AG09309 (cell line): ENCODE data around the gene CACTIN.

ENCODE experiments used
- DNase-seq: peaks from one replicate; pipeline ENCODE4 v3.0.0-alpha.2; 2010; ENCODE audit warnings: low read depth
- H3K4me3 ChIP-seq: 2 replicates; pipeline ENCODE4 v1.5.1; 2011; ENCODE audit warnings: mild to moderate bottlenecking, low read depth, low read length, moderate library complexity; ENCODE audit not compliant: control insufficient read depth
- CTCF ChIP-seq: IDR thresholded peaks from 2 replicates; pipeline ENCODE4 v1.5.1; 2011; ENCODE audit warnings: mild to moderate bottlenecking, low read depth, low read length, inconsistent platforms; ENCODE audit not compliant: insufficient read depth, control insufficient read depth; ENCODE audit errors: missing control alignments

Gene CACTIN

DNA sequence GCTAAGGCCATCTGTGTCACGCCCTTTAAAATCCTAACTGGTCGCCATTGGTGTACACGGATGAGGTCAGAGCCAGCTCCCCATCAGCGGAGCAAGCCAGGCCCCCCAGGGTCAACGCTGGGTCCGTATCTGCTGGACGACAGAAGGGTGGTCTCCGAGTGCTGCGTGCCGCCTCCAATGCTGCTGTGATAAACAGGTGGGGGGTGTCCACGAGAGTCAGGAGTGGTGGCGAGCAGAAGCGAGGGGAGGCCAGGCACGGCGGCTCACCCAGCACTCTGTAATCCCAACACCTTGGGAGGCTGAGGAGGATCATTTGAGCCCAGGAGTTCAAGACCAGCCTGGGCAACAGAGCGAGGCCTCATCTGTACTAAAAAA, 30.8 kb upstream of the CACTIN start:
- DNase-seq: no peak
- no peak for TF ChIP-seq CTCF
- no peak overlapping the region for H3K4me3 ChIP-seq

- no peak for DNase-seq
- TF ChIP-seq CTCF: no peak
- no peak overlapping the region for H3K4me3 ChIP-seq
These were observed 30.3 kb upstream of the CACTIN start for GRCh38 chr19:3656747-3657394.

GRCh38 chr19:3656073-3656746, 29.6 kb upstream of the CACTIN start:
- H3K4me3 ChIP-seq: no peak overlapping the region
- DNase-seq: no peak
- TF ChIP-seq CTCF: no peak

GRCh38 chr19:3655402-3656072, 28.9 kb upstream of the CACTIN start:
- H3K4me3 ChIP-seq: no peak overlapping the region
- peak; percentile 71 for DNase-seq
- no peak for TF ChIP-seq CTCF

- H3K4me3 ChIP-seq: no peak overlapping the region
These were observed 27.4 kb upstream of the CACTIN start for GRCh38 chr19:3653865-3654513.

More at GRCh38 chr19:3653865-3654513, 27.4 kb upstream of the CACTIN start:
- DNase-seq: no peak
- peak; percentile 22 for TF ChIP-seq CTCF
